HG03565 (cell line): ENCODE results near the gene ZFP36L1.

Experiments used
- ATAC-seq: cut with Tn5 transposase; IDR thresholded peaks from one replicate; pipeline ENCODE4 v1.9.1; 2021; ENCODE audit warnings: mild to moderate bottlenecking, moderate library complexity; ENCODE audit not compliant: unreplicated experiment

The ZFP36L1 gene

DNA sequence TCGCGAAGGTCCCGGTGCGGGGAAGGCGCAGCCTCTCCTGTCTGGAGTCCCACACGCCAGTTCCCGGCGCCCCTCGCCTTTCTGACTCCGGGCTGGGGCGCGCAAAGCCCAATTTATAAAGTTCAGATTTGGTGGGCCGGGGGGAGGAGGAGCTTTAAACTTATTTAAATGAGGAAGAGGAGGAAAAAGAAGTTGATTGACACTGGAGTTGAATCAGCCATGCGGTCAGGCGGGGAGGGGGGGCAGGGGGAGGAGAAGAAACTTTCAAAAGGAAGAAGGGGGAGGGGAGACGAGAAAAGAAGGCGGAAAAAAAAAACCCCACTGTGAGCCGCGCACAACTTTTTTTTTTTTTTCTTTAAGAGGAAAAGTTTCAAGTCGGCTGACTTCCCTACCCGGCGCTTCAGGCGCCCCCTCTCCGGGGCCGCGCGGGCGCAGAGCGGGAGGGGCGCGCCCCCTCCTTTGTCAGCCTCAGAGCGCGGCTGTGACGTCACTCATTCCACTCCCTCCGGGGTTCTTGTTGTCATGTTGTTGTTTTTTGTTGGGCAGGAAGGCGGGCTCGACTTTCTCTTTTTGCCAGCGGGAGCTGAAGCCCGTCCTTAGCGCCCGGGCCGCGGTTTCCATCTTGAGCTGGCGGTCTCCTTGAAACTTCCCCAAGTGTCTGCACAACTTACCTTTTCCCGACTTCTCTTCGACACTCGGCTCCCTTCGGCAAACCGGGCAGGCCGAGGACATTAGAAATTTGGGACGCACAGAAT lies at the start of gene ZFP36L1:
Gene ZFP36L1, minus strand, starts transcription at position 89 of the 755 bp plus-strand sequence. CDS start 129 bp downstream, outside the sequence.
- ATAC-seq, result peak; percentile 24

DNA sequence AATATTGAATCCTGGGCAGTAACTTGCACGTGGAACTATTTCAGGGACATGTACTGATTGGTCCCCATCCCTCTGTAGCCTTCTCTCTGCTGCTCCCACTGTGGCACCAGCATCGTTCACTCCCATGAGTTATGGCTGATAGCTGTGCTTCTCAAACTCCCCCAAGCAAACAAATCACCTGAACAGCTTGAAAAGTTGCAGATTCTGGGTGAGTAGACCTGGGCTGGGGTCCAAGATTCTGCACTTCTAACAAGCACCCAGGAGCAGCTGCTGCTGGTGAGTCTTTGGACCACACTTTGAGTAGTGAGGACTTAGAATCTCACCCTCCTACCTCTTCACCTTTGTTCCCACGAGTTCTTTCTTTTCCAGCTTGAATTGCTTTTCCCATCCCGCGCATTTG lies 49.4 kb upstream of the ZFP36L1 start:
- ATAC-seq, result no peak

- ATAC-seq, result no peak
These were observed 48.3 kb upstream of the ZFP36L1 start for GRCh38 chr14:68841016-68841809.

GRCh38 chr14:68840454-68840853 lies 47.6 kb upstream of the ZFP36L1 start:
- no peak for ATAC-seq

DNA sequence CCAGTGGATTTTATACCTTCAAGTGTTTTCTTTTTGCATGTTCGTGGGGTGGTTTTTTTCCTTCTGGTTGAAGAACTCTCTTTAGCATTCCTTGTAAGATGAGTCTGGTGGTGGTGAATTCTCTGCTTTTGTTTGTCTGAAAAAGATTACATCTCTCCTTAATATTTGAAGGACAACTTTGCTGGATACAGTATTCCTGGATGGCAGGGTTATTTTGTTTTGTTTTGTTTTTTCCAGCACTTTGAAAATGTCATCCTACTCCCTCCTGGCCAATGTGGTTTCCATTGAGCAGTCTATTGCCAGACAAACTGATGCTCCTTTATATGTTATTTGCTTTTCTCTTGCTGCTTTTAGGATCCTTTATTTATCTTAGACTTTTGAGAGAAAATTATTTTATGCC lies 43.2 kb upstream of the ZFP36L1 start:
- no peak for ATAC-seq

- no peak for ATAC-seq
These were observed 41.9 kb upstream of the ZFP36L1 start for GRCh38 chr14:68834816-68835215.

GRCh38 chr14:68828698-68829097 lies 35.8 kb upstream of the ZFP36L1 start:
- ATAC-seq, result no peak

GRCh38 chr14:68825729-68826128 lies 32.9 kb upstream of the ZFP36L1 start:
- ATAC-seq, result no peak

DNA sequence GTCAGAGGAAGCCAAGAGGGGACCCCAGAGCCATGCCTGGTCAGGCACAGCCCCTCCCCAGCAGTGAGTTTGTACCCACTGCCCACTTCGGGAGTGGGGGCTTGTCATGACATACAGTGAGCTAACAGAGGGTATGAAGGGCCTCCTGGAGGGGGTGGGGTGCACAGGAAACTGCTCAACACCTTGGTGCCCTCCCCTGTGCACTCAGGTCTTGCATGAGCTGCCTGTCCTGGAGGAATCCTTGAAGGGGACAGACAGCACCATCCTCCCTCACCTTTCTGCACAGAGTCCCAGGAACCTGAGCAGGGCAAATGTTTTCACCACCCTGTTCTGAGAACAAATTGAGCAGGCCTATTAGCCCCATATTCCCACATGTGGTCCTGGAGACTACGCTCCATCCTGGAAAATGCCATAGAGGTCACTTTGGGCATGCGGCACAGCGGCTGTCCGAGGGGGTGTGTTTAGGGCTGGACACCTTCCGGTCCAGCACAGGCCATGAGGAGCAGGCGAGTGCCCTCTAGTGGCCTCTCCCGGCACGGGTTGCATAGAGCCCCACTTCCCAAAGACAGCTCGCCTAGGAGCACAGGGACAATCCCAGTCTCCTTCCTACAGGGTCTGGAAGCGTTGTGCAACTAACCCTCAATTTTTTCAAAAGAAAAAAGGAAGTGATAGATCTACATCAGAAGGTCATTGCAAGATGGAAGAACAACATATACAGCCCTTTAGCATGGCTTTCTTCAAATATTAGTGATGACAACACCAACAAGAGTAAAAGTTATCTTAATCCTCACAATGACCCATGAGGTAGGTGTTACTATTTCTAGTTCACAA lies 31.9 kb upstream of the ZFP36L1 start:
- no peak for ATAC-seq

- no peak for ATAC-seq
These were observed 31.3 kb upstream of the ZFP36L1 start for GRCh38 chr14:68824207-68824516.

GRCh38 chr14:68823434-68824206 lies 30.8 kb upstream of the ZFP36L1 start:
- no peak for ATAC-seq

GRCh38 chr14:68822926-68823325 lies 30.1 kb upstream of the ZFP36L1 start:
- no peak for ATAC-seq

DNA sequence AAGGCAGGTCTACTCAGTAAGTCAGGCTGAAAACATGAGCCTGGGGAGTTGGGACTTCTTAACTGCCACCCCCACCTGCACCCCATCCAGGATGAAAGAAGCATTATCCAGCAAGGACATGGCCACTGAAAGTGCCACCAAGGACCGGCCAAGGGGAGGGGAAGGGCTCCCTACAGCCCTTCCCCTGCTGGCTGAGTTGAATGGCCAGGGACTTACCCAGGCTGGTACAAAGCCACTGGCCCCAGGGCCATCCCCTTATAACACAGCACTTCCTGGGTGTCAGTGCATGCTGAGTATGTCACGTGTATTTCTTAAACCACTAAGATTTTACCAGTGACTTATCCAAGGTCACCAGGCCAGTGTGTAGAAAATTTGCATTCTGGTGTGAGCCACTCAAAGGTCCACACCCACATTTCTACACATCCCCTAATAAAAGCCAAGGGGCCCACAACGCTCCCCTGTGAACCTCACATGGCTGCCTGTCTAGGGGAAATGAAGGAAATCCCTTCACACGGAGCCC lies 29.3 kb upstream of the ZFP36L1 start:
- peak; percentile 76 for ATAC-seq

- no peak for ATAC-seq
These were observed 28.3 kb upstream of the ZFP36L1 start for GRCh38 chr14:68820999-68821683.

DNA sequence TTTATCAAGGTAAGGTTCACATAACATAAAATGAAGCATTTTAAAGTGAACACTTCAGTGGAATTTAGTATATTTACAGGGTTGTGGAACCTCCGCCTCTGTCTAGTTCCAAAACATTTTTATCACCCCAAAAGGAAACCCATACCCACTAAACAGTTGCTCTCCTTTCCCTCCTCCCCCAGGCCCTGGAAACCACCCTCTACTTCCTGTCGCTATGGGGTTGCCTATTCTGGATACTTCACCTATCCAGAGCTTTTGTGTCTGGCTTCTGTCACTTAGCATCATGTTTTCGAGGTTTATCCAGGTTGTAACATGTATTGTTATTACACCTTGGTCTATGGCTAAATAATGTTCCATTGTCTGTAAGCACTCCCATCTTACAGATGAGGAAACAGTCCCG lies 27.7 kb upstream of the ZFP36L1 start:
- no peak for ATAC-seq

- no peak for ATAC-seq
These were observed 27.3 kb upstream of the ZFP36L1 start for GRCh38 chr14:68820119-68820518.

DNA sequence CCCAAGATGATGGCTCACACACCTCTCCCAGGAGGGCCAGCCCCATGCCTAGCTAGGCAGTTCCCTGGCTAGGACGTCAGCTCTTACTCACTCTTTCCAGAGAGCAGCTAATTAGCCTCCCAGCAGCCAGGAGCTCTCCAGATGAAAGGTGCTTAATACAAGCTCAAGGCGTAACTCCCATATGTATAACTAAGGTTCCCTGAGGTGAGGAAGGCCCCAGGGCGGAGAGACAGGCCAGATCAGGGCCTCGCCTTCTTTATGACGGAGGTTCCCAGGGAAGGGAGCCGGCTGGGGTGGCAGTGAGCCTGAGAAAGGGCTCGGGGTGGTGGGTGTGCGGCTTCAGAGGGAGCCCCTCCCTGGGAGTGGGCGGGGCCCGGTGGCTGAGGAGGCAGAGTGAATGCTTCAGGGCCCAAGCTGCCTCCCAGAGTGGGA lies 26.4 kb upstream of the ZFP36L1 start:
- no peak for ATAC-seq

GRCh38 chr14:68817506-68818212 lies 24.8 kb upstream of the ZFP36L1 start:
- ATAC-seq, result no peak

GRCh38 chr14:68816943-68817430 lies 24.1 kb upstream of the ZFP36L1 start:
- ATAC-seq, result no peak
